HCT116 (cell line): Measurements from ENCODE around the gene C10orf105. TPM values are rescaled to one million over a fixed set of nuclear protein-coding genes. Genes with fewer than 3 reads are reported as not detected.

ENCODE experiments used
- ATAC-seq: fragments of 200-7000 bp; cut with Tn5 transposase; 2 replicates; pipeline ENCODE4 v1.9.1; 2020; ENCODE audit warnings: mild to moderate bottlenecking, moderate library complexity
- BruUV-seq: library from RNA; stranded (reverse); fragments of 400-500 nt; replicated peaks from 2 replicates; lab custom pipeline; 2021; lab: Mats Ljungman, UMichigan
- CTCF ChIA-PET: fragments of 300-600 bp; sonication (Branson Sonifier 250); formaldehyde crosslinking; loops from one replicate; lab custom pipeline; 2021; ENCODE audit warnings: antibody characterized with exemption; lab: Charles Lee
- POLR2A ChIA-PET: fragments of 300-600, 350-600 bp; sonication (Branson Sonifier 250); formaldehyde crosslinking; loops from one replicate; lab custom pipeline; 2021; ENCODE audit warnings: antibody characterized with exemption; lab: Charles Lee
- RAD21 ChIA-PET, 2 experiments: fragments of 300-600 bp; sonication (Branson Sonifier 250); formaldehyde crosslinking; loops; one replicate each; lab custom pipeline; 2023; ENCODE audit warnings: low total read pairs in 2 of 2; ENCODE audit not compliant: uncharacterized antibody in 2 of 2, unreplicated experiment in 2 of 2, low non-redundant PET in 1 of 2; lab: Charles Lee
- DNase-seq: peaks from one replicate; pipeline ENCODE4 v3.0.0-alpha.2; 2010; ENCODE audit warnings: low read depth, low spot score
- H2AFZ ChIP-seq: fragments of 200-600 bp; shearing (Covaris generic), sonication (generic); 2 replicates; pipeline ENCODE4 v1.6.1; 2017; ENCODE audit warnings: low read depth, mixed run types, mixed read lengths, antibody characterized with exemption, low read length; ENCODE audit not compliant: poor library complexity, severe bottlenecking
- H3K27ac ChIP-seq: 2 replicates; pipeline ENCODE4 v1.5.1; 2012; ENCODE audit warnings: low read depth, low read length
- H3K27me3 ChIP-seq: fragments of 200-600 bp; sonication (generic); 2 replicates; pipeline ENCODE4 v1.6.1; 2016; ENCODE audit warnings: mixed run types, low read length, mixed read lengths; ENCODE audit not compliant: insufficient read depth
- H3K36me3 ChIP-seq, 2 experiments: fragments of 200-500 bp in 1 of 2; fragments of 200-600 bp in 1 of 2; sonication (Bioruptor generic) in 1 of 2; sonication (generic) in 1 of 2; 2 replicates each; pipeline versions ENCODE4 v1.5.1 to v1.6.1; 2014 to 2016; ENCODE audit warnings: low read length in 2 of 2, inconsistent platforms in 1 of 2, mixed read lengths in 1 of 2, mixed run types in 1 of 2; ENCODE audit not compliant: insufficient read depth in 2 of 2, control insufficient read depth in 1 of 2
- H3K4me1 ChIP-seq, 2 experiments: fragments of 200-600 bp in 1 of 2; sonication (generic) in 1 of 2; 2 replicates each; pipeline versions ENCODE4 v1.5.1 to v1.6.1; 2012 to 2017; ENCODE audit warnings: low read length in 2 of 2, inconsistent platforms in 1 of 2, mild to moderate bottlenecking in 1 of 2, mixed read lengths in 1 of 2, mixed run types in 1 of 2, moderate library complexity in 1 of 2; ENCODE audit not compliant: insufficient read depth in 2 of 2, control insufficient read depth in 1 of 2
- H3K4me2 ChIP-seq: fragments of 200-600 bp; sonication (generic); 2 replicates; pipeline ENCODE4 v1.6.1; 2017; ENCODE audit warnings: mixed run types, low read length, mixed read lengths
- H3K4me3 ChIP-seq, 2 experiments: fragments of 200-600 bp in 1 of 2; sonication (generic) in 1 of 2; replicated peaks in 1 of 2; 2 replicates each; pipeline ENCODE4 v1.5.1; 2011 to 2016; ENCODE audit warnings: low read length in 2 of 2, control low read depth in 1 of 2, low read depth in 1 of 2, mild to moderate bottlenecking in 1 of 2, mixed read lengths in 1 of 2, mixed run types in 1 of 2
- H3K79me2 ChIP-seq: fragments of 200-600 bp; sonication (generic); 2 replicates; pipeline ENCODE4 v1.6.1; 2017; ENCODE audit warnings: mild to moderate bottlenecking, mixed run types, low read length, moderate library complexity, mixed read lengths; ENCODE audit not compliant: insufficient read depth
- H3K9ac ChIP-seq: fragments of 200-600 bp; sonication (generic); 2 replicates; pipeline ENCODE4 v1.6.1; 2016; ENCODE audit warnings: low read length, mixed read lengths
- H3K9me2 ChIP-seq: fragments of 200-600 bp; sonication (generic), shearing (Covaris generic); 2 replicates; pipeline ENCODE4 v1.6.1; 2017; ENCODE audit warnings: mixed run types, mild to moderate bottlenecking, moderate library complexity; ENCODE audit not compliant: insufficient read depth
- H3K9me3 ChIP-seq, 2 experiments: fragments of 200-500 bp in 1 of 2; fragments of 200-600 bp in 1 of 2; sonication (Bioruptor generic) in 1 of 2; sonication (generic) in 1 of 2; 2 replicates each; pipeline ENCODE4 v1.6.1; 2014 to 2017; ENCODE audit warnings: low read length in 2 of 2, mixed read lengths in 2 of 2, inconsistent platforms in 1 of 2, low read depth in 1 of 2, mild to moderate bottlenecking in 1 of 2, mixed run types in 1 of 2, moderate library complexity in 1 of 2; ENCODE audit not compliant: control insufficient read depth in 1 of 2, insufficient read depth in 1 of 2
- H4K20me1 ChIP-seq: fragments of 200-600 bp; sonication (generic), shearing (Covaris generic); 2 replicates; pipeline ENCODE4 v1.6.1; 2017; ENCODE audit warnings: mixed run types, mild to moderate bottlenecking, moderate library complexity; ENCODE audit not compliant: insufficient read depth
- ELF1 ChIP-seq: IDR thresholded peaks from 2 replicates; pipeline ENCODE4 v1.6.1; 2012; ENCODE audit warnings: low read depth, borderline replicate concordance
- POLR2A ChIP-seq: IDR thresholded peaks from 2 replicates; pipeline ENCODE4 v1.7.0; 2011; ENCODE audit warnings: borderline replicate concordance; ENCODE audit not compliant: insufficient read depth, insufficient read length; ENCODE audit errors: extremely low read depth
- SIN3A ChIP-seq: IDR thresholded peaks from 2 replicates; pipeline ENCODE4 v1.6.1; 2012; ENCODE audit warnings: low read depth
- SP1 ChIP-seq: IDR thresholded peaks from 2 replicates; pipeline ENCODE4 v1.6.1; 2012; ENCODE audit warnings: low read depth
- SRF ChIP-seq: IDR thresholded peaks from 2 replicates; pipeline ENCODE4 v1.6.1; 2012; ENCODE audit warnings: low read depth
- TCF7L2 ChIP-seq: IDR thresholded peaks from 2 replicates; pipeline ENCODE4 v1.7.0; 2011; ENCODE audit warnings: borderline replicate concordance, inconsistent platforms; ENCODE audit not compliant: insufficient read depth, insufficient read length; ENCODE audit errors: extremely low read depth
- YY1 ChIP-seq: IDR thresholded peaks from 2 replicates; pipeline ENCODE4 v1.6.1; 2011; ENCODE audit warnings: low read length, low read depth, moderate library complexity, mild to moderate bottlenecking; ENCODE audit not compliant: insufficient replicate concordance; ENCODE audit errors: extremely low read depth
- ZBTB33 ChIP-seq: IDR thresholded peaks from 2 replicates; pipeline ENCODE4 v1.6.1; 2011; ENCODE audit warnings: mild to moderate bottlenecking, low read length, moderate library complexity; ENCODE audit not compliant: insufficient replicate concordance; ENCODE audit errors: extremely low read depth
- ZNF274 ChIP-seq: fragments of 200-500 bp; sonication (Bioruptor generic); IDR thresholded peaks from 2 replicates; pipeline ENCODE4 v1.6.1; 2014; ENCODE audit warnings: mild to moderate bottlenecking, low read depth, low read length, inconsistent platforms
- intact Hi-C: fragments of 100-400 bp; cut with micrococcal nuclease; formaldehyde crosslinking; loops from 2 replicates; pipeline ENCODE4 v1.10.0; 2022
- total RNA-seq: library from RNA; stranded (reverse); gene quantifications from one replicate; pipeline ENCODE4 v1.2.1, GENCODE V29; 2021; ENCODE audit not compliant: unreplicated experiment

The C10orf105 gene
- total RNA-seq, 1 experiment from 2014 or later: not detected

DNA sequence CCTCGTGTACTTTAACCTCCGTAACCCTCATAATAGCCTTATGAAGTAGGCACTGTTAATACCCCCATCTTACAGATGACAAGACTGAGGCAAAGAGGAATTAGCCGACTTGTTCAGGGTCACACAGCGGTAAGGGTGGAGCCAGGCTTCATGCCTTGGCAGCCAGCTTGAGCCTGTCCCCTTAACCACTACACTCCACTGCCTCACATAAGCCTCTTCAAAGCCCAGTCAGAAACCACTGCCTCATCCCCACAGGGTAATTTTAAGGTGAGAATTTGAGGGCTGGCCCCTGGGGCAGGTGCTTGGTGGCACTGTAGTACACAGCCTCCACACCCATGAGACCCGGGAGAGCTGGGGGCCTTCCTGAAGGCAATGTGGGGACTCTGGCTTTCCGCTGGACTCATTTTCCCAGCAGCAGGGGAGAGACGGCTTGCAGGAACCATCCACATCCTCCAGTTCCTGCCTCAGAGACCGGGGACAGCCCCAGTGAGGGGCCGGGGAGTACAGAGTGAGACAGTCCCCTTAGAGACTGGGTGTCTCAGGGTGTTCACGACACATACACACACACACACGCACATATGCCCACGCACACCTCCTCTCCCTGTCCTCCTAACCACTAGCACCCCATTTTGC, 7.6 kb upstream of the C10orf105 start:
- H3K9ac ChIP-seq: no peak overlapping the region
- RAD21 ChIA-PET: no interaction called here
- no peak for TF ChIP-seq ZNF274
- no peak for TF ChIP-seq SIN3A
- no peaks in the 10 kb centered on the region for H4K20me1 ChIP-seq
- intact Hi-C loops: no loop called here
- BruUV-seq: no TSS peak
- peak overlapping the region; percentile 1; the same call in 1 of the 2 replicates for H3K4me2 ChIP-seq
- ATAC-seq (no peak), DNase-seq (no peak)
- no peaks in the 10 kb centered on the region for H3K36me3 ChIP-seq
- no peaks in the 10 kb centered on the region for H3K9me3 ChIP-seq
- H3K4me1 ChIP-seq: peaks cover 6 to 33% of the 10 kb centered on the region in 2 experiments; a peak in 3 of 4 replicates
- no peaks in the 10 kb centered on the region for H3K9me2 ChIP-seq
- CTCF ChIA-PET: interaction anchor here (1.7 kb wide), 1 partner anchor 31 kb away, joined by 4 read pairs; no protein-coding TSS in a partner anchor
- H2AFZ ChIP-seq: no peak overlapping the region
- H3K79me2 ChIP-seq: no peaks in the 10 kb centered on the region
- no peaks in the 10 kb centered on the region for H3K27me3 ChIP-seq
- POLR2A ChIA-PET: no interaction called here
- H3K4me3 ChIP-seq: no peak overlapping the region
- H3K27ac ChIP-seq: no peak overlapping the region

- DNase-seq (no peak), ATAC-seq (no peak)
- H2AFZ ChIP-seq: no peak overlapping the region
- no peaks in the 10 kb centered on the region for H4K20me1 ChIP-seq
- H3K4me1 ChIP-seq: peaks cover 6 to 33% of the 10 kb centered on the region in 2 experiments; a peak in 3 of 4 replicates
- H3K27me3 ChIP-seq: no peaks in the 10 kb centered on the region
- ChIA-PET RAD21 (no interaction called here), POLR2A (no interaction called here), CTCF (interaction anchor here (1.7 kb wide), 1 partner anchor 30 kb away, joined by 4 read pairs; no protein-coding TSS in a partner anchor)
- TF ChIP-seq SP1 (no peak), SRF (no peak), ELF1 (no peak), TCF7L2 (no peak), POLR2A (no peak), ZBTB33 (no peak), YY1 (no peak)
- H3K79me2 ChIP-seq: no peaks in the 10 kb centered on the region
- no peaks in the 10 kb centered on the region for H3K36me3 ChIP-seq
- no peaks in the 10 kb centered on the region for H3K9me3 ChIP-seq
- BruUV-seq: no TSS peak
- intact Hi-C loops: no loop called here
- no peak overlapping the region for H3K4me3 ChIP-seq
- H3K9ac ChIP-seq: no peak overlapping the region
- no peak overlapping the region for H3K4me2 ChIP-seq
- no peaks in the 10 kb centered on the region for H3K9me2 ChIP-seq
- no peak overlapping the region for H3K27ac ChIP-seq
Measured at GRCh38 chr10:71726580-71727104, 7.1 kb upstream of the C10orf105 start.
